HEK293 (cell line): ENCODE results near the gene CD2BP2.

Experiments used
- CTCF ChIA-PET: fragments of 350-600 bp; formaldehyde crosslinking; extraction: SDS; loops from one replicate; lab custom pipeline; 2021; ENCODE audit warnings: antibody characterized with exemption; lab: Yijun Ruan, JAX
- POLR2A ChIA-PET: fragments of 300-600 bp; formaldehyde crosslinking; extraction: SDS; loops from one replicate; lab custom pipeline; 2020; ENCODE audit warnings: antibody characterized with exemption, inconsistent platforms; lab: Yijun Ruan, JAX
- H3K27ac ChIP-seq: fragments of 200-500 bp; sonication (Bioruptor generic); 2 replicates; pipeline ENCODE4 v1.5.1; 2014; ENCODE audit warnings: low read depth, low read length, control low read depth, inconsistent platforms; ENCODE audit errors: extremely low read depth
- H3K36me3 ChIP-seq, 2 experiments: fragments of 200-500 bp in 1 of 2; sonication (Bioruptor generic) in 1 of 2; 1 replicate in 1 of 2; 2 replicates in 1 of 2; pipeline ENCODE4 v1.5.1; 2014 to 2017; ENCODE audit warnings: inconsistent platforms in 2 of 2, low read length in 2 of 2; ENCODE audit not compliant: control insufficient read depth in 2 of 2, insufficient read depth in 1 of 2
- H3K4me1 ChIP-seq: fragments of 200-500 bp; sonication (Bioruptor generic); 2 replicates; pipeline ENCODE4 v1.5.1; 2014; ENCODE audit warnings: mild to moderate bottlenecking, low read length, inconsistent platforms; ENCODE audit not compliant: control insufficient read depth, insufficient read depth
- H3K4me3 ChIP-seq: 2 replicates; pipeline ENCODE4 v1.5.1; 2011; ENCODE audit warnings: low read depth, mild to moderate bottlenecking, control low read depth, low read length, moderate library complexity
- H3K9me3 ChIP-seq: fragments of 200-500 bp; sonication (Bioruptor generic); 2 replicates; pipeline ENCODE4 v1.5.1; 2014; ENCODE audit warnings: low read depth, low read length, inconsistent platforms; ENCODE audit not compliant: control insufficient read depth, insufficient read depth
- FEZF1 ChIP-seq: fragments of 450-650 bp; formaldehyde crosslinking; IDR thresholded peaks from 2 replicates; pipeline ENCODE4 v1.5.1; 2016; ENCODE audit warnings: missing biosample characterization, missing genetic modification characterization
- IKZF3 ChIP-seq: fragments of 450-650 bp; IDR thresholded peaks from 2 replicates; pipeline ENCODE4 v1.5.0; 2018; ENCODE audit warnings: missing biosample characterization, mild to moderate bottlenecking, missing genetic modification characterization, moderate library complexity
- OVOL3 ChIP-seq: fragments of 450-650 bp; formaldehyde crosslinking; IDR thresholded peaks from 2 replicates; pipeline ENCODE4 v1.5.1; 2016; ENCODE audit warnings: missing biosample characterization, missing genetic modification characterization
- TCF7L2 ChIP-seq: IDR thresholded peaks from 2 replicates; pipeline ENCODE4 v1.6.1; 2011; ENCODE audit warnings: low read depth, mild to moderate bottlenecking, inconsistent platforms, low read length, moderate library complexity, borderline replicate concordance
- TRIM28 ChIP-seq: IDR thresholded peaks from 2 replicates; pipeline ENCODE4 v1.6.1; 2011; ENCODE audit warnings: low read length, control low read depth, borderline replicate concordance
- YY1 ChIP-seq: fragments of 450-650 bp; formaldehyde crosslinking; IDR thresholded peaks from 2 replicates; pipeline ENCODE4 v1.5.1; 2018; ENCODE audit warnings: missing biosample characterization, missing genetic modification characterization
- ZBTB20 ChIP-seq: fragments of 450-650 bp; formaldehyde crosslinking; IDR thresholded peaks from 2 replicates; pipeline ENCODE4 v1.5.1; 2016; ENCODE audit warnings: missing biosample characterization, missing genetic modification characterization
- ZBTB8A ChIP-seq: fragments of 450-650 bp; formaldehyde crosslinking; IDR thresholded peaks from 2 replicates; pipeline ENCODE4 v1.5.1; 2016; ENCODE audit warnings: missing biosample characterization, missing genetic modification characterization
- ZFHX2 ChIP-seq: fragments of 450-650 bp; formaldehyde crosslinking; conservative IDR thresholded peaks from 2 replicates; pipeline ENCODE4 v1.5.1; 2016; ENCODE audit warnings: missing biosample characterization, missing genetic modification characterization
- ZNF174 ChIP-seq: fragments of 450-650 bp; formaldehyde crosslinking; IDR thresholded peaks from 2 replicates; pipeline ENCODE4 v1.5.0; 2017; ENCODE audit warnings: missing biosample characterization, mild to moderate bottlenecking, missing genetic modification characterization
- ZNF214 ChIP-seq: fragments of 450-650 bp; formaldehyde crosslinking; IDR thresholded peaks from 2 replicates; pipeline ENCODE4 v1.5.1; 2017; ENCODE audit warnings: missing biosample characterization, mild to moderate bottlenecking, missing genetic modification characterization, borderline replicate concordance
- ZNF24 ChIP-seq: fragments of 450-650 bp; formaldehyde crosslinking; IDR thresholded peaks from 2 replicates; pipeline ENCODE4 v1.5.1; 2016; ENCODE audit warnings: missing biosample characterization, missing genetic modification characterization
- ZNF391 ChIP-seq: fragments of 450-650 bp; formaldehyde crosslinking; IDR thresholded peaks from 2 replicates; pipeline ENCODE4 v1.5.1; 2016; ENCODE audit warnings: low read depth, missing biosample characterization, missing genetic modification characterization, borderline replicate concordance
- ZNF426 ChIP-seq: fragments of 450-650 bp; formaldehyde crosslinking; IDR thresholded peaks from 2 replicates; pipeline ENCODE4 v1.5.1; 2017; ENCODE audit warnings: missing biosample characterization, missing genetic modification characterization, mild to moderate bottlenecking, inconsistent platforms, moderate library complexity
- ZNF510 ChIP-seq: fragments of 450-650 bp; formaldehyde crosslinking; IDR thresholded peaks from 2 replicates; pipeline ENCODE4 v1.5.1; 2018; ENCODE audit warnings: mild to moderate bottlenecking, missing genetic modification characterization, missing biosample characterization; ENCODE audit not compliant: insufficient replicate concordance
- TF ChIP-seq, protein P1 (sequence below): fragments of 450-650 bp; formaldehyde crosslinking; IDR thresholded peaks from 2 replicates; pipeline ENCODE4 v1.5.1; 2016; ENCODE audit warnings: missing biosample characterization, missing genetic modification characterization, borderline replicate concordance
- TF ChIP-seq, protein P2 (sequence below): fragments of 450-650 bp; formaldehyde crosslinking; IDR thresholded peaks from 2 replicates; pipeline ENCODE4 v1.5.1; 2016; ENCODE audit warnings: missing biosample characterization, missing genetic modification characterization
- TF ChIP-seq, protein P3 (sequence below): fragments of 450-650 bp; formaldehyde crosslinking; IDR thresholded peaks from 2 replicates; pipeline ENCODE4 v1.5.1; 2017; ENCODE audit warnings: missing biosample characterization, missing genetic modification characterization
- TF ChIP-seq, protein P4 (sequence below): IDR thresholded peaks from 2 replicates; pipeline ENCODE4 v1.6.1; 2011; ENCODE audit warnings: mild to moderate bottlenecking, low read depth, low read length, borderline replicate concordance
- TF ChIP-seq, protein P5 (sequence below): fragments of 450-650 bp; formaldehyde crosslinking; IDR thresholded peaks from 2 replicates; pipeline ENCODE4 v1.5.1; 2016; ENCODE audit warnings: missing biosample characterization, missing genetic modification characterization
- TF ChIP-seq, protein P6 (sequence below): fragments of 450-650 bp; formaldehyde crosslinking; IDR thresholded peaks from 2 replicates; pipeline ENCODE4 v1.5.1; 2017; ENCODE audit warnings: missing biosample characterization, missing genetic modification characterization

The CD2BP2 gene

DNA sequence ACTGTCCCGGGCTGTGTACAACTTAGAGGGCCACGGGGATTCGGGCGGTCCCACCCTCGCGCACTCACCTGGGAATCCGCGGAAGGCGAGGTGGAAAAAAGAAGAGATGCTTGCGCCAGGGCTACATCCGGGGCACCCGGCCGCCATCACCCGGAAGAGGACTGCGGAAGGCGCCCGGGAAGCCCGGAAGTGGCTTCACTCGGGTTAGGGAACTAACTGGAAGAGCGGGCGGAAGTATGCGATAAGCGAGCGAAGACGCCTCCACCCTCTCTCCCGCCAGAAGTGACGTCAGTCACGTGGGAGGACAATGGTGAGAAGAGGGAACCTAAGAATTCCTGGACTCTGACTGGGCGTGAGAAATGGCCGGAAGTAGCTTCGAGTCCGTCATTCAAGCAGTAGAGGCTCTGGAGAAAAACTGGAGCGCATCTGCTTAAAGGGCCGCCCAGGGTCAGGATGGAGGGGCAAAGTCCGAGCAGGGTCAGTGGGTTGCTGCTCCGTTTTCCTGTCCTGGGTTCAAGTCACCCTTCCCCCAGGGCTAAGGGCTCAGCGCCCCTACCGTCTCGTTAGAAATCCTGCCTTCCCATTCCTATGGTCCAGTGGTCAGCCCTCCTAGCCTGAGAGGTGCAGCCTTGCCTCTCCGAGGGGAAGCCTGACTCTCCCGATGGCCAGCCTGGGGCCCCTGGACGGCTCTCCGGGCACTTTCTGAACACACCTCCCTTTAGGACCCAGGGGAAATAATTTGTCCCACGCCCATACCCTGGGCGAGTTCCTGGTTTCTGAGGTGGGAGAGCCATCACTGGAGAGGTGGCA lies at the start of gene CD2BP2:
TSS of gene CD2BP2 (minus strand) at position 165 of the 810 bp plus-strand sequence. CDS start 627 bp downstream, outside the sequence.
- POLR2A ChIA-PET = interaction anchor here (0.6 to 4.5 kb wide), 15 partner anchors 9 to 217 kb away, joined by 3 to 60 read pairs (median 4); partner anchors contain the start of genes DCTPP1, TBC1D10B, ZNF48 and ZNF771
- CTCF ChIA-PET = interaction anchor here (0.6 to 1.1 kb wide), 4 partner anchors 9 to 338 kb away, joined by 3 to 7 read pairs (median 3); no protein-coding TSS in a partner anchor
- Histone ChIP-seq H3K9me3 (no peaks in the 10 kb centered on the region), H3K4me3 (peak within 1 kb of the TSS; percentile 95), H3K4me1 (no peaks in the 10 kb centered on the region), H3K36me3 (peaks cover under 1 to 79% of the 10 kb centered on the region in 2 experiments; a peak in 2 of 3 replicates), H3K27ac (peak within 1 kb of the TSS; percentile 82)
- no peak for TF ChIP-seq ZNF214 (tag by site-specific recombination)
- TF ChIP-seq, protein P1, sequence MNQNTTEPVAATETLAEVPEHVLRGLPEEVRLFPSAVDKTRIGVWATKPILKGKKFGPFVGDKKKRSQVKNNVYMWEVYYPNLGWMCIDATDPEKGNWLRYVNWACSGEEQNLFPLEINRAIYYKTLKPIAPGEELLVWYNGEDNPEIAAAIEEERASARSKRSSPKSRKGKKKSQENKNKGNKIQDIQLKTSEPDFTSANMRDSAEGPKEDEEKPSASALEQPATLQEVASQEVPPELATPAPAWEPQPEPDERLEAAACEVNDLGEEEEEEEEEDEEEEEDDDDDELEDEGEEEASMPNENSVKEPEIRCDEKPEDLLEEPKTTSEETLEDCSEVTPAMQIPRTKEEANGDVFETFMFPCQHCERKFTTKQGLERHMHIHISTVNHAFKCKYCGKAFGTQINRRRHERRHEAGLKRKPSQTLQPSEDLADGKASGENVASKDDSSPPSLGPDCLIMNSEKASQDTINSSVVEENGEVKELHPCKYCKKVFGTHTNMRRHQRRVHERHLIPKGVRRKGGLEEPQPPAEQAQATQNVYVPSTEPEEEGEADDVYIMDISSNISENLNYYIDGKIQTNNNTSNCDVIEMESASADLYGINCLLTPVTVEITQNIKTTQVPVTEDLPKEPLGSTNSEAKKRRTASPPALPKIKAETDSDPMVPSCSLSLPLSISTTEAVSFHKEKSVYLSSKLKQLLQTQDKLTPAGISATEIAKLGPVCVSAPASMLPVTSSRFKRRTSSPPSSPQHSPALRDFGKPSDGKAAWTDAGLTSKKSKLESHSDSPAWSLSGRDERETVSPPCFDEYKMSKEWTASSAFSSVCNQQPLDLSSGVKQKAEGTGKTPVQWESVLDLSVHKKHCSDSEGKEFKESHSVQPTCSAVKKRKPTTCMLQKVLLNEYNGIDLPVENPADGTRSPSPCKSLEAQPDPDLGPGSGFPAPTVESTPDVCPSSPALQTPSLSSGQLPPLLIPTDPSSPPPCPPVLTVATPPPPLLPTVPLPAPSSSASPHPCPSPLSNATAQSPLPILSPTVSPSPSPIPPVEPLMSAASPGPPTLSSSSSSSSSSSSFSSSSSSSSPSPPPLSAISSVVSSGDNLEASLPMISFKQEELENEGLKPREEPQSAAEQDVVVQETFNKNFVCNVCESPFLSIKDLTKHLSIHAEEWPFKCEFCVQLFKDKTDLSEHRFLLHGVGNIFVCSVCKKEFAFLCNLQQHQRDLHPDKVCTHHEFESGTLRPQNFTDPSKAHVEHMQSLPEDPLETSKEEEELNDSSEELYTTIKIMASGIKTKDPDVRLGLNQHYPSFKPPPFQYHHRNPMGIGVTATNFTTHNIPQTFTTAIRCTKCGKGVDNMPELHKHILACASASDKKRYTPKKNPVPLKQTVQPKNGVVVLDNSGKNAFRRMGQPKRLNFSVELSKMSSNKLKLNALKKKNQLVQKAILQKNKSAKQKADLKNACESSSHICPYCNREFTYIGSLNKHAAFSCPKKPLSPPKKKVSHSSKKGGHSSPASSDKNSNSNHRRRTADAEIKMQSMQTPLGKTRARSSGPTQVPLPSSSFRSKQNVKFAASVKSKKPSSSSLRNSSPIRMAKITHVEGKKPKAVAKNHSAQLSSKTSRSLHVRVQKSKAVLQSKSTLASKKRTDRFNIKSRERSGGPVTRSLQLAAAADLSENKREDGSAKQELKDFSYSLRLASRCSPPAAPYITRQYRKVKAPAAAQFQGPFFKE (tag by site-specific recombination) = no peak; the same call in 1 of the 2 replicates
- peak; percentile 58 for TF ChIP-seq ZBTB8A
- peak; percentile 100 for TF ChIP-seq ZBTB20 (tag by site-specific recombination)
- TF ChIP-seq TCF7L2 = no peak
- TF ChIP-seq, protein P2, sequence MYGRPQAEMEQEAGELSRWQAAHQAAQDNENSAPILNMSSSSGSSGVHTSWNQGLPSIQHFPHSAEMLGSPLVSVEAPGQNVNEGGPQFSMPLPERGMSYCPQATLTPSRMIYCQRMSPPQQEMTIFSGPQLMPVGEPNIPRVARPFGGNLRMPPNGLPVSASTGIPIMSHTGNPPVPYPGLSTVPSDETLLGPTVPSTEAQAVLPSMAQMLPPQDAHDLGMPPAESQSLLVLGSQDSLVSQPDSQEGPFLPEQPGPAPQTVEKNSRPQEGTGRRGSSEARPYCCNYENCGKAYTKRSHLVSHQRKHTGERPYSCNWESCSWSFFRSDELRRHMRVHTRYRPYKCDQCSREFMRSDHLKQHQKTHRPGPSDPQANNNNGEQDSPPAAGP (tag by site-specific recombination) = peak; percentile 62
- peak; percentile 92 for TF ChIP-seq IKZF3
- TF ChIP-seq YY1 (tag by site-specific recombination) = peak; percentile 89
- TF ChIP-seq, protein P3, sequence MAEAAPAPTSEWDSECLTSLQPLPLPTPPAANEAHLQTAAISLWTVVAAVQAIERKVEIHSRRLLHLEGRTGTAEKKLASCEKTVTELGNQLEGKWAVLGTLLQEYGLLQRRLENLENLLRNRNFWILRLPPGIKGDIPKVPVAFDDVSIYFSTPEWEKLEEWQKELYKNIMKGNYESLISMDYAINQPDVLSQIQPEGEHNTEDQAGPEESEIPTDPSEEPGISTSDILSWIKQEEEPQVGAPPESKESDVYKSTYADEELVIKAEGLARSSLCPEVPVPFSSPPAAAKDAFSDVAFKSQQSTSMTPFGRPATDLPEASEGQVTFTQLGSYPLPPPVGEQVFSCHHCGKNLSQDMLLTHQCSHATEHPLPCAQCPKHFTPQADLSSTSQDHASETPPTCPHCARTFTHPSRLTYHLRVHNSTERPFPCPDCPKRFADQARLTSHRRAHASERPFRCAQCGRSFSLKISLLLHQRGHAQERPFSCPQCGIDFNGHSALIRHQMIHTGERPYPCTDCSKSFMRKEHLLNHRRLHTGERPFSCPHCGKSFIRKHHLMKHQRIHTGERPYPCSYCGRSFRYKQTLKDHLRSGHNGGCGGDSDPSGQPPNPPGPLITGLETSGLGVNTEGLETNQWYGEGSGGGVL = no peak; the same call in none of the 2 replicates
- TF ChIP-seq ZNF391 (tag by site-specific recombination) = peak; percentile 92; the same call in 1 of the 2 replicates
- no peak for TF ChIP-seq ZNF174
- TF ChIP-seq OVOL3 = no peak; the same call in 1 of the 2 replicates
- TF ChIP-seq FEZF1 (tag by site-specific recombination) = no peak; the same call in 1 of the 2 replicates
- TF ChIP-seq ZNF24 (tag by site-specific recombination) = peak; percentile 93
- TF ChIP-seq ZNF510 (tag by site-specific recombination) = no peak
- TF ChIP-seq, protein P4, sequence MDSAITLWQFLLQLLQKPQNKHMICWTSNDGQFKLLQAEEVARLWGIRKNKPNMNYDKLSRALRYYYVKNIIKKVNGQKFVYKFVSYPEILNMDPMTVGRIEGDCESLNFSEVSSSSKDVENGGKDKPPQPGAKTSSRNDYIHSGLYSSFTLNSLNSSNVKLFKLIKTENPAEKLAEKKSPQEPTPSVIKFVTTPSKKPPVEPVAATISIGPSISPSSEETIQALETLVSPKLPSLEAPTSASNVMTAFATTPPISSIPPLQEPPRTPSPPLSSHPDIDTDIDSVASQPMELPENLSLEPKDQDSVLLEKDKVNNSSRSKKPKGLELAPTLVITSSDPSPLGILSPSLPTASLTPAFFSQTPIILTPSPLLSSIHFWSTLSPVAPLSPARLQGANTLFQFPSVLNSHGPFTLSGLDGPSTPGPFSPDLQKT = peak; percentile 60; the same call in 1 of the 2 replicates
- TF ChIP-seq ZNF426 = no peak
- TF ChIP-seq, protein P5, sequence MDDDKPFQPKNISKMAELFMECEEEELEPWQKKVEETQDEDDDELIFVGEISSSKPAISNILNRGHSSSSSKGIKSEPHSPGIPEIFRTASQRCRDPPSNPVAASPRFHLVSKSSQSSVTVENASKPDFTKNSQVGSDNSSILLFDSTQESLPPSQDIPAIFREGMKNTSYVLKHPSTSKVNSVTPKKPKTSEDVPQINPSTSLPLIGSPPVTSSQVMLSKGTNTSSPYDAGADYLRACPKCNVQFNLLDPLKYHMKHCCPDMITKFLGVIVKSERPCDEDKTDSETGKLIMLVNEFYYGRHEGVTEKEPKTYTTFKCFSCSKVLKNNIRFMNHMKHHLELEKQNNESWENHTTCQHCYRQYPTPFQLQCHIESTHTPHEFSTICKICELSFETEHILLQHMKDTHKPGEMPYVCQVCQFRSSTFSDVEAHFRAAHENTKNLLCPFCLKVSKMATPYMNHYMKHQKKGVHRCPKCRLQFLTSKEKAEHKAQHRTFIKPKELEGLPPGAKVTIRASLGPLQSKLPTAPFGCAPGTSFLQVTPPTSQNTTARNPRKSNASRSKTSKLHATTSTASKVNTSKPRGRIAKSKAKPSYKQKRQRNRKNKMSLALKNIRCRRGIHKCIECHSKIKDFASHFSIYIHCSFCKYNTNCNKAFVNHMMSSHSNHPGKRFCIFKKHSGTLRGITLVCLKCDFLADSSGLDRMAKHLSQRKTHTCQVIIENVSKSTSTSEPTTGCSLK (tag by site-specific recombination) = no peak
- TF ChIP-seq ZFHX2 (tag by site-specific recombination) = peak; percentile 93
- TF ChIP-seq, protein P6, sequence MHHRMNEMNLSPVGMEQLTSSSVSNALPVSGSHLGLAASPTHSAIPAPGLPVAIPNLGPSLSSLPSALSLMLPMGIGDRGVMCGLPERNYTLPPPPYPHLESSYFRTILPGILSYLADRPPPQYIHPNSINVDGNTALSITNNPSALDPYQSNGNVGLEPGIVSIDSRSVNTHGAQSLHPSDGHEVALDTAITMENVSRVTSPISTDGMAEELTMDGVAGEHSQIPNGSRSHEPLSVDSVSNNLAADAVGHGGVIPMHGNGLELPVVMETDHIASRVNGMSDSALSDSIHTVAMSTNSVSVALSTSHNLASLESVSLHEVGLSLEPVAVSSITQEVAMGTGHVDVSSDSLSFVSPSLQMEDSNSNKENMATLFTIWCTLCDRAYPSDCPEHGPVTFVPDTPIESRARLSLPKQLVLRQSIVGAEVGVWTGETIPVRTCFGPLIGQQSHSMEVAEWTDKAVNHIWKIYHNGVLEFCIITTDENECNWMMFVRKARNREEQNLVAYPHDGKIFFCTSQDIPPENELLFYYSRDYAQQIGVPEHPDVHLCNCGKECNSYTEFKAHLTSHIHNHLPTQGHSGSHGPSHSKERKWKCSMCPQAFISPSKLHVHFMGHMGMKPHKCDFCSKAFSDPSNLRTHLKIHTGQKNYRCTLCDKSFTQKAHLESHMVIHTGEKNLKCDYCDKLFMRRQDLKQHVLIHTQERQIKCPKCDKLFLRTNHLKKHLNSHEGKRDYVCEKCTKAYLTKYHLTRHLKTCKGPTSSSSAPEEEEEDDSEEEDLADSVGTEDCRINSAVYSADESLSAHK (tag by site-specific recombination) = no peak
- TF ChIP-seq TRIM28 = peak; percentile 96
